GM18498 (cell line): ENCODE results near the gene SORL1.

Experiments used
- ATAC-seq: cut with Tn5 transposase; IDR thresholded peaks from one replicate; pipeline ENCODE4 v1.9.1; 2021; ENCODE audit warnings: mild to moderate bottlenecking, moderate library complexity; ENCODE audit not compliant: unreplicated experiment

SORL1 gene

GRCh38 chr11:121581607-121582006, 129.5 kb downstream of the SORL1 start:
- ATAC-seq: no peak

DNA sequence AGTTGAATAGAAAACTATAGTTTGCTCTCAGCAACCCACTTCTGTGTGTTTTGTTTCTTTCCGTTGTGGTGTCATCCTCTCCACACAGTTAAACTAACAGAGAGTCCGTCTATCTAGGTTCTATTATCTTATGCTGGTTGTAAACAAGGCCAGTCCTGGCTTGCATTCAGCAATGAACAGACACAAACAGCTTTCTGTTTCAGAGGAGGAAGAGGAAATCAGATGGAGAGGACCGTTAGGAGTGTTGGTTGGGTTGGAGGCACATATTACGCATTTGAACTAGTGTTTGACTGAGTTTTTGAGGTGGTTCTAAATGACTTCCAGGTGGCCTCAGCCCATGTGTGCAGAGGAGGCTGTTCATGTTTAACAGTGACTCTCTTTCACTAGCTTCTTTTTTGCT, 130.2 kb downstream of the SORL1 start:
- no peak for ATAC-seq

DNA sequence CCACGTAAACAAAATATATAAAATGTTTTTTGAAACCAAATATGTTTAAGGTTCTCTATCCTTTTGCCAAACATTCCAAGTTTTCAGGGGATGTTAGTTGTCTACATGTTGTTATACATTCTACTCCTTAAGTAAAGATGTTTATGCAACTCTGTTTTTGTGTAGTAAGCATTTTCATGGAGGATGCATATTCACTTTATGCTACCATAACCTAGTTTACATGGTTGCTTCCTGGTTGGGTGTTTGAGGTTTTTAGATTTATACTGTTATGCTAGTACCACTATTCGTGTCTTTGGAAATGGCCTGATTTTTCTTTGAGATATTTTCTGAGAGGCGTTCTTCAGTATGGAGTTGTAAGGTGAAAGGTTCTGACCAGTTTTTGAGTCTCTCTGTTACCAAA, 131.7 kb downstream of the SORL1 start:
- ATAC-seq: no peak

GRCh38 chr11:121586750-121587149, 134.6 kb downstream of the SORL1 start:
- ATAC-seq: no peak

DNA sequence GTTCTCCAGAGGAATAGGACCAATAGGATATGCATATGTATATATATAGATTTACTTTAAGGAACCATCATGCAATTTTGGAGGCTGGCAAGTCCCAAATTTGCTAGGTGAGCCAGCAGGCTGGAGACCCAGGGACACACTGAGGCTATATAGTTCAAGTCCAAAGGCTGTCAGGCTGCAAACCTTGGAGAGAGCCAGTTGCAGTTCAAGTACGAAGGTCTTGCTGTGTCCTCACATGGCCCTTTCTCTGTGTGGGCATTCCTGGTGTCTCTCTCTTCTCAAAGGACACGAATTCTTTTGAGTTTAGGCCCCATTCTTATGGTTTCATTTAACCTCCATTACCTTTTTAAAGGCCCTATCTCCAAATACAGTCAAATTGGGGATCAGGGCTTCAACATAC, 135.1 kb downstream of the SORL1 start:
- no peak for ATAC-seq

DNA sequence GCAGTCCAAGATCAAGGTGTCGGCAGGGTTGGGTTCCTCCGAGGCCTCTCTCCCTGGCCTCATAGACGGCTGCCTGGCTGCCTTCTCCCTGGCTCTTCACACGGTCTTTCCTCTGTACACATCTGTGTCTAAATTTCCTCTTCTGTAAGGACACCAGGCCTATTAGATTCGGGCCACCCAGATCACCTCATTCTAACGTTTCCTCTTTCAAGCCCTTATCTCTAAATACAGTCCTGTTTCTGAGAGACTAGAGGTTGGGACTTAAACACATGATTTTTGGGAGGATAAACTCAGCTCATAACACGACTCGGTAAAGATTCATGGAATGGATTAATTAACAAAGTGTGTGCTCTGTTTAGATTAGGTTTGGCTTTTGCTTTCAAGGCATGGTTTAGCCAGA, 136.6 kb downstream of the SORL1 start:
- no peak for ATAC-seq

- peak; percentile 78 for ATAC-seq
These were observed 137.9 kb downstream of the SORL1 start for GRCh38 chr11:121589946-121590537.

- ATAC-seq: peak; percentile 5
These were observed 138.8 kb downstream of the SORL1 start for GRCh38 chr11:121590772-121591404.

DNA sequence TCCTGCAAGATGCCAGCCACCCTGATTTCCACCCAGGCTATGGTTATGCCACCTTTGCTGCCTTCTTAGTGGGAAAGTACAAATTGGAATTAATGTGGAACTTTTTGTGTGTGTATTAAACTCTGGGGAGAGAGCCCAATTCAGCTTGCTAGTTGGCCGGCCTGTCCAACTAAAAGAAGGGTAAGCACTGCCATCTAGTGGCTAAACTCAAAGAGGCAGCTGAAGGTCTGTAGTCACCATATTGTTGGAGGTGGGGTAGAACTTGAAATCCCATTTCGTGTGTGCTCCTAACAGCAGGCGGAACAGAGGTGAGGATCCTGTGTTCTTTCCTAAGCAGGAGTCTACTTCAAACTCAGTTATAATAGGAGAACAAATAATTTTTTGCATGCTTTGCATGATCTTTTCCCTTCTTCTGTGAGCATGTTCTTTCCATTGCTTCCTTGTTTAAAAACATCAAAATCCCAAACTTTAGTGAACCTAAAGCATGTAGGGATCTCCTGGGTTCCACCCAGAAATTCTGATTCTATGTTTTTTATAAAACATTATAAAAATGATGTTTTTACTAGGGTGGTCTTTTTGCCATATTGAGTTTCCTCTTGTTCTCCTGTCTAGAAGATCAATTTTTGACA, 139.4 kb downstream of the SORL1 start:
- peak; percentile 34 for ATAC-seq

DNA sequence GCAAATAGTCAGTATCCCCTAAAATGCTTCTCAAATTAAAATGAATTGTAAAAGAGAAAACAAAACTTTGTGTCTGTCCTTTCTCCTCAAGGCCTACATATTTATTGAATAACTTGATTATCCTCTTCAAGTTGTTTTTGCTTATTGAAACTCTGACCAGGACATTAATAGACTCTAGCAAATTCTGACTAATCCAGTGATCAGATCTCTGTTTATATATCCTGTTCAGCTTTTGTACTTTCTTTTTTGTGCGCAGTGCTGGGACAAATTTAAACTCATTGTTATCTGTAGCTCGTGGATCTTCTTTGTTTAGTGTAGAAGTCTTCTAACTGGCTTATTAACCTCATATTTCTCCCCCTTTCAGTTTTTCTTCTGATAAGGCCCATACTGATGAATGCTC, 140.6 kb downstream of the SORL1 start:
- ATAC-seq: no peak

GRCh38 chr11:121595717-121596161, 143.6 kb downstream of the SORL1 start:
- no peak for ATAC-seq

DNA sequence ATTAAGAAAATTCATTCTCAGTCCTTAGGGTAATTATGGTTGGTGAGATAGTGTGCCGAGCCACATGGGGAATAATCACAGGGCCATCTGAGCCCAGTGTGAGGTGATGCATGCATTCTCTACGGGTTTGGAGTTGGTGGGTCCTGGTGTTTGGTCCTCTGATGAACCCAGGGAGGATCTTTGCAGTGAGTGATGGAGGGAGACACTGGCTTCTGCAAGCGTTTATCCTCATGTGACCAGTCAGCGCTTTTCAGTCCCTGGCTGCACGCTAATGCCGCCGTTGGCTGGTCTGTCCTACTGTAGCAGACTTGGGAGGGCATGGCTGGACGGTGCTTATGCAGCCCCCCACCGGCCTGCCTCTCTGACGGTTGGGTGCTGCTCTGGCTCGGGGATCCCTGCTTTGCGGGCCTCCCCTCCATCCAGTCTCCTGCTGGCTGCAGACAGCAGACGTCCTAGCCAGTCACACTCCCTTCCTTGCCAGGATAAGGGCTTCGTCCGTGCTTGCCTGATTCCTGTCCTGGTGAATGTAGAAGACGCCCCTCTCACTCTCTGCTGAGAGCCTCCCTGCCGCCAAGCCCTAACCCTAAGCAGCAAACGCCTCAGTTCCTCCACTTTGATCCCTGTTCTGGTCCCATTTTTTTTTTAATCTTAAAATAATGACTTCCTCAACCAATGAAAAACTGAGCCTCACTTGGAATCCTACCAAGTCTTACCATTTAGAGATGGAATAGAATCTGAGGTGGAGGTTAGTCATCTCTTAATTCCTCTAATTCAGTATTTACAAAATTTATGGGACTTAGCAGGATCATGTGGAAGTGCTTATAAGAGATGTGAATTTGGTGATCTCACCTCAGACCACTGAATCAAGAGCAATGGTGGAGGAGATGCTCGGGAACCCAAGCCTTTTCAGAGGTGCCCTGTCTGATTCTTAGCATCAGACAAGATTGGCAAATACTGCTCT, 144.4 kb downstream of the SORL1 start:
- ATAC-seq: no peak

DNA sequence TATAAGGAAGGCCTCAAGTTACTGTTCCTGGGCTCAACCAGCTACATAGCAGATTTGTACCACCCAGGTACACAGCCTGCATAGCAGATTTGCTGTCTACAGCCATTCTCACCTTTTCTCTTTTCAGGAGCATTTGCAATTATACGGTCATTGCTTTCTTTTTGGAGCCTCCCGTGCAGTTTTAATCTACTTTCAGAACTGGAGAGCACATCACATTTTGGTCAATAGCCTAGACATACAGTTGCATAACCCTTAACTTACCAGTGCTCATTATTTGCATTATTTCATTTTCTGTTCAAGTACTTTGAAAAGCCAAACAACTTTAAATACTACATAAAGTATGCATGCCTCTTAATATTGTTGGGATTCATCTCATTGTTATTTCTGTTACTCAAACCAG, 151.2 kb downstream of the SORL1 start:
- no peak for ATAC-seq

DNA sequence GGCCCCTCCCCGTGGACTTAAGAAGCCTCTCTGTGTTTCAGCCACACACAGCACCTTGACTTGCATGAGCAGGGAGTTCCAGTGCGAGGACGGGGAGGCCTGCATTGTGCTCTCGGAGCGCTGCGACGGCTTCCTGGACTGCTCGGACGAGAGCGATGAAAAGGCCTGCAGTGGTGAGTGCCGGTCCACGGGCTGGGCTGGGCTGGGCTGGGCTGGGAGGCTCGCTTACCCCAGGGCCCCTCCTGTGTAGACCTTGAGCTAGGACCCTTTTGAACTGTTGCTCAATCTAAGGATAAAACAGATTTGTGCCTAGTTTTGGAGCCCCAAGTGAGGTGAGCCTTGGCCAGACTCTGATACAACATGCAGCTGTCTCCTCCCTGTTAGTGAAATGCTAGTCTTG, 152.0 kb downstream of the SORL1 start:
- no peak for ATAC-seq

DNA sequence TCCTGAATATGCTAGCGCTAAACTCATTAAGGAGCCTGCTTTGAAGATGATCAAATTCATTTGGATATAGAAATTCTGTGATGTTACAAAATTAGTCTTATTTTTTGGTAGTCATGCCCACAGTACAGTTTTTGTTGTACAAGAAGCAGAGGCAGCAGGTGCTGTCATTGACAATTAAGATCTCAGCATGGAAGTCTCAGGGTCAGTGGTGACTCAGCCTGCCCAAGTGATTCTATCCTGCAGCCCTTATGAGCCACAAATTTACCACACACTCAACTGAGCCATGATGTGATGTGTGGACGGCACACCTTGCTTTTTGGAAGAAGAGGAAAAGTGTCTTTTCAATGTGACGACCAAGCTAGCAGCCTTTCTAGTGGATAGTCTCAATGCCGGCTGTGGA, 154.2 kb downstream of the SORL1 start:
- no peak for ATAC-seq

GRCh38 chr11:121607341-121607740, 155.2 kb downstream of the SORL1 start:
- ATAC-seq: no peak

- ATAC-seq: no peak
These were observed 156.5 kb downstream of the SORL1 start for GRCh38 chr11:121608545-121609098.

DNA sequence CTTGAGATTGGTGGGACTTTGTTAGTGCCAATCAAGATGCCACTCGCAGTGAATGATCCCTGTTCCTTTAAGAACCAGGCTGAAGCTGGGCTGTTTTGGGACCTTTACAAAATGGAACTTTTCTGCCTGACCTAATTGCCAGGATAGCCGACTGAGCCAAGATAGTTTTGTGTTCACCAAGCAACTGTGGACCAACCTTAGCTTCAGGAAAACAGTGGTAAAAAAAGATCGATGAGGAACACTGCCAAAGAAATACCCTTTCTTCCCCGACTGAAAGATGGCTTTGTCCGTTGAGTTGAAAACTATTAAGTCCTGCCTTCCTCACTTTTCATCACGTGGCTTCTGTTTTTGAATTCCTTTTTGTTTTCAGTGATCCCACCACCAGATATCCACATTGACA, 158.6 kb downstream of the SORL1 start:
- ATAC-seq: no peak

DNA sequence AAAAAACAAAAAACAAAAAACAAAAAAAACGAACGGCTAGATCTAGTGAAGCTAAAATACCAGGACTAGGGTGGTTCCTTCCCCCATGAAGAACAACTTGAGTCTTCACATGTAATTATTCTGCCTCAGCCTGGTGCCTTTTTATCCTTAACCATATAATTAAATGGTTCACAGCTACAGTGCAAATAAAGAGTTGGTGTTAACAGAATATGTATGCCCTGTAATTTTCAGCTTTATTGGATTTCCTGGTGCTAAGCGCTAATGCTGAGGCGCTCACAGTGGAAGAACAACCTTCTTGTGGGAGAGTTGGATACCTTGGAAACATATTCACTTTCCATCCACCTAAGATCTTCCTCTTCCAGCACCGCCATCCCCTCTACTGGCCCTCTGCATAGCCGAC, 159.1 kb downstream of the SORL1 start:
- no peak for ATAC-seq

DNA sequence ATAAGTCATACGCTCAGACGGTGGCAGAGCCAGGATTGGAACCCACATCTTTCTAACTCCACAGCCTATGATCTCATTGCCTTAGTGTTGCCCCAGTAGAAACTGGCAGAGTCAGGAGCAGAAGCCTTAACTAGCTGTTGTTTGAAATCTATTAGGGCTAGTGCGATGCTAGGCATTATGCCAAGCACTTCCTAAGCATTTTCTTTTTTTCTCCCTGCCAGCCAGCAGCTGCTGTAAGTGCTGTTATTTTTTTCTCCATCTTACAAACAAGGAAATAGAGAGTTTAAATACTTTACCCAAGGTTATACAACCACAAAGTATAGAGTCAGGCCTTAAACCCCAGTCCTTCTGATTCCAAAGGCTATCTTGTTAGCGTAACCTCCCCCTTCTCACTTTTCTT, 161.6 kb downstream of the SORL1 start:
- no peak for ATAC-seq

GRCh38 chr11:121614636-121615240, 162.6 kb downstream of the SORL1 start:
- ATAC-seq: no peak
